C4-2B (cell line): Measurements from ENCODE around the gene SLITRK6.

Experiments used
- H3K27ac ChIP-seq: fragments of 450-650 bp; 2 replicates; pipeline ENCODE4 v1.5.1; 2017
- CTCF ChIP-seq: fragments of 450-650 bp; conservative IDR thresholded peaks from 2 replicates; pipeline ENCODE4 v1.5.1; 2017; ENCODE audit warnings: mild to moderate bottlenecking
- ZFX ChIP-seq: fragments of 450-650 bp; IDR thresholded peaks from 2 replicates; pipeline ENCODE4 v1.6.1; 2017

Gene SLITRK6

GRCh38 chr13:85819513-85819912, 20.3 kb upstream of the SLITRK6 start:
- TF ChIP-seq ZFX (no peak), CTCF (no peak)
- H3K27ac ChIP-seq: no peak overlapping the region

GRCh38 chr13:85816413-85816812, 17.2 kb upstream of the SLITRK6 start:
- TF ChIP-seq ZFX (no peak), CTCF (peak; percentile 60)
- no peak overlapping the region for H3K27ac ChIP-seq

- no peak overlapping the region for H3K27ac ChIP-seq
- no peak for TF ChIP-seq CTCF
- no peak for TF ChIP-seq ZFX
Observed at GRCh38 chr13:85812282-85812681, 13.1 kb upstream of the SLITRK6 start.

- TF ChIP-seq CTCF: no peak
- TF ChIP-seq ZFX: no peak
- no peak overlapping the region for H3K27ac ChIP-seq
Observed at GRCh38 chr13:85808811-85809210, 9.6 kb upstream of the SLITRK6 start.

GRCh38 chr13:85806553-85807175, 7.4 kb upstream of the SLITRK6 start:
- no peak overlapping the region for H3K27ac ChIP-seq

GRCh38 chr13:85798556-85798955, 663 bp downstream of the SLITRK6 start:
- no peak for TF ChIP-seq ZFX
- no peak for TF ChIP-seq CTCF
- no peak overlapping the region for H3K27ac ChIP-seq

More at GRCh38 chr13:85806553-85807175, 7.4 kb upstream of the SLITRK6 start:
- no peak for TF ChIP-seq ZFX
- peak; percentile 68 for TF ChIP-seq CTCF

- H3K27ac ChIP-seq: no peak overlapping the region
- TF ChIP-seq CTCF: no peak
- no peak for TF ChIP-seq ZFX
Observed at GRCh38 chr13:85797311-85797710, 1.9 kb downstream of the SLITRK6 start.
